Neural cell (in vitro differentiated cells): ENCODE data around the gene ARMCX1.

Experiments used
- EP300 ChIP-seq: fragments of 450-650 bp; conservative IDR thresholded peaks from 2 replicates; pipeline ENCODE4 v1.6.1; 2014; ENCODE audit warnings: antibody characterized with exemption, mild to moderate bottlenecking, moderate library complexity; ENCODE audit not compliant: poor library complexity, severe bottlenecking
- EZH2 ChIP-seq: fragments of 200-600, 300-800 bp; shearing (Covaris generic), sonication (generic); IDR thresholded peaks from 2 replicates; pipeline ENCODE4 v1.6.1; 2014; ENCODE audit warnings: antibody characterized with exemption, low read length, borderline replicate concordance, mild to moderate bottlenecking; ENCODE audit not compliant: insufficient read depth, poor library complexity, severe bottlenecking
- POLR2AphosphoS5 ChIP-seq: IDR thresholded peaks from 2 replicates; pipeline ENCODE4 v1.6.1; 2012
- RAD21 ChIP-seq: fragments of 450-650 bp; conservative IDR thresholded peaks from 2 replicates; pipeline ENCODE4 v1.6.1; 2014; ENCODE audit warnings: antibody characterized with exemption, mild to moderate bottlenecking, moderate library complexity
- TAF1 ChIP-seq: IDR thresholded peaks from 2 replicates; pipeline ENCODE4 v1.6.1; 2012; ENCODE audit warnings: low read depth
- TF ChIP-seq, protein P1 (sequence below): fragments of 450-650 bp; IDR thresholded peaks from 2 replicates; pipeline ENCODE4 v1.5.1; 2014; ENCODE audit warnings: antibody characterized with exemption, mild to moderate bottlenecking, moderate library complexity; ENCODE audit not compliant: poor library complexity, severe bottlenecking
- TF ChIP-seq, protein P2 (sequence below): IDR thresholded peaks from 2 replicates; pipeline ENCODE4 v1.6.1; 2012; ENCODE audit warnings: borderline replicate concordance

DNA sequence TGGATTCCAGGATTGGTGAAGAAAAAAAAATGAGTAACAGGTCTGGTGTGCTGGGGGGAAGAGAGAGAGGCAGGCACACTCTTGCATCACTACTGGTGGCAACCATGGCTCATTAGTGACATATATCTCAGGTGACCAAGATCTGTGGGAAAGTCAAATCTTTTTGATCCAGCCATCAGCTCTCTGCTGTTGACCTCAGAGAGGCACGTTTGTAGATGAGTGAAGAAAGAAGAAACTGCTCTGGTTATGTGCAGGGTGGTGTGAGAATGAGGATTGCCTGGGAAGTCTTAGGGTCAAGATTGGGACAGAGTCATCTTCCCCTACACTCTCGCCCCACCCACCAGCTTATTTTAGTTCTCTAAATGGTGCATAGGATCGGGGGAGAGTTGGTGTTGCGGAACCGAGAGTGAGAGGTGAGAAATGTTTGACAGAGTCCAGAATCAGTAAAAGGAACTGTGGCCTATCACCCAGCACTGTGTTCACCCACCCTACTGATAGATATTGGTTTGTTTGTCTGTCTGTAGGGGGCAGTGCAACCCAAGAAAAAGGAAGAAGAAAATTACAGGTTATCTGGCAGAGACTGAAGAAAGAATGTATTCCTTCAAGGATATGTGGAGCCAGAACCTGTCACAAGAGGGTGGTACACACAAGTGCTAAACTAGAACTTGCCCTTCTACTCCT, 45.5 kb downstream of the ARMCX1 start:
- peak; percentile 93 for TF ChIP-seq RAD21
- TF ChIP-seq, protein P1, sequence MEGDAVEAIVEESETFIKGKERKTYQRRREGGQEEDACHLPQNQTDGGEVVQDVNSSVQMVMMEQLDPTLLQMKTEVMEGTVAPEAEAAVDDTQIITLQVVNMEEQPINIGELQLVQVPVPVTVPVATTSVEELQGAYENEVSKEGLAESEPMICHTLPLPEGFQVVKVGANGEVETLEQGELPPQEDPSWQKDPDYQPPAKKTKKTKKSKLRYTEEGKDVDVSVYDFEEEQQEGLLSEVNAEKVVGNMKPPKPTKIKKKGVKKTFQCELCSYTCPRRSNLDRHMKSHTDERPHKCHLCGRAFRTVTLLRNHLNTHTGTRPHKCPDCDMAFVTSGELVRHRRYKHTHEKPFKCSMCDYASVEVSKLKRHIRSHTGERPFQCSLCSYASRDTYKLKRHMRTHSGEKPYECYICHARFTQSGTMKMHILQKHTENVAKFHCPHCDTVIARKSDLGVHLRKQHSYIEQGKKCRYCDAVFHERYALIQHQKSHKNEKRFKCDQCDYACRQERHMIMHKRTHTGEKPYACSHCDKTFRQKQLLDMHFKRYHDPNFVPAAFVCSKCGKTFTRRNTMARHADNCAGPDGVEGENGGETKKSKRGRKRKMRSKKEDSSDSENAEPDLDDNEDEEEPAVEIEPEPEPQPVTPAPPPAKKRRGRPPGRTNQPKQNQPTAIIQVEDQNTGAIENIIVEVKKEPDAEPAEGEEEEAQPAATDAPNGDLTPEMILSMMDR: peak; percentile 91
- no peak for TF ChIP-seq EZH2
- TF ChIP-seq, protein P2, sequence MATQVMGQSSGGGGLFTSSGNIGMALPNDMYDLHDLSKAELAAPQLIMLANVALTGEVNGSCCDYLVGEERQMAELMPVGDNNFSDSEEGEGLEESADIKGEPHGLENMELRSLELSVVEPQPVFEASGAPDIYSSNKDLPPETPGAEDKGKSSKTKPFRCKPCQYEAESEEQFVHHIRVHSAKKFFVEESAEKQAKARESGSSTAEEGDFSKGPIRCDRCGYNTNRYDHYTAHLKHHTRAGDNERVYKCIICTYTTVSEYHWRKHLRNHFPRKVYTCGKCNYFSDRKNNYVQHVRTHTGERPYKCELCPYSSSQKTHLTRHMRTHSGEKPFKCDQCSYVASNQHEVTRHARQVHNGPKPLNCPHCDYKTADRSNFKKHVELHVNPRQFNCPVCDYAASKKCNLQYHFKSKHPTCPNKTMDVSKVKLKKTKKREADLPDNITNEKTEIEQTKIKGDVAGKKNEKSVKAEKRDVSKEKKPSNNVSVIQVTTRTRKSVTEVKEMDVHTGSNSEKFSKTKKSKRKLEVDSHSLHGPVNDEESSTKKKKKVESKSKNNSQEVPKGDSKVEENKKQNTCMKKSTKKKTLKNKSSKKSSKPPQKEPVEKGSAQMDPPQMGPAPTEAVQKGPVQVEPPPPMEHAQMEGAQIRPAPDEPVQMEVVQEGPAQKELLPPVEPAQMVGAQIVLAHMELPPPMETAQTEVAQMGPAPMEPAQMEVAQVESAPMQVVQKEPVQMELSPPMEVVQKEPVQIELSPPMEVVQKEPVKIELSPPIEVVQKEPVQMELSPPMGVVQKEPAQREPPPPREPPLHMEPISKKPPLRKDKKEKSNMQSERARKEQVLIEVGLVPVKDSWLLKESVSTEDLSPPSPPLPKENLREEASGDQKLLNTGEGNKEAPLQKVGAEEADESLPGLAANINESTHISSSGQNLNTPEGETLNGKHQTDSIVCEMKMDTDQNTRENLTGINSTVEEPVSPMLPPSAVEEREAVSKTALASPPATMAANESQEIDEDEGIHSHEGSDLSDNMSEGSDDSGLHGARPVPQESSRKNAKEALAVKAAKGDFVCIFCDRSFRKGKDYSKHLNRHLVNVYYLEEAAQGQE: no peak
- TF ChIP-seq EP300: no peak
- TF ChIP-seq POLR2AphosphoS5: no peak
- no peak for TF ChIP-seq TAF1
